Stimulated activated CD4-positive, alpha-beta T cell treated with anti-CD3 and anti-CD28 coated beads, TNF-alpha, amount 100 ng/mL, for 24 hours (primary cell): ENCODE results near the gene CDC123.
"Not testable (repeated sequence)": the region's sequence is repeated elsewhere in the genome, so short reads cannot be mapped to it uniquely, and the experiment has no call there.

Experiments used
- DNase-seq, 3 experiments: peaks; one replicate each; pipeline ENCODE4 v3.0.0-alpha.2; 2020; ENCODE audit warnings: low read depth in 3 of 3

Gene CDC123

DNA sequence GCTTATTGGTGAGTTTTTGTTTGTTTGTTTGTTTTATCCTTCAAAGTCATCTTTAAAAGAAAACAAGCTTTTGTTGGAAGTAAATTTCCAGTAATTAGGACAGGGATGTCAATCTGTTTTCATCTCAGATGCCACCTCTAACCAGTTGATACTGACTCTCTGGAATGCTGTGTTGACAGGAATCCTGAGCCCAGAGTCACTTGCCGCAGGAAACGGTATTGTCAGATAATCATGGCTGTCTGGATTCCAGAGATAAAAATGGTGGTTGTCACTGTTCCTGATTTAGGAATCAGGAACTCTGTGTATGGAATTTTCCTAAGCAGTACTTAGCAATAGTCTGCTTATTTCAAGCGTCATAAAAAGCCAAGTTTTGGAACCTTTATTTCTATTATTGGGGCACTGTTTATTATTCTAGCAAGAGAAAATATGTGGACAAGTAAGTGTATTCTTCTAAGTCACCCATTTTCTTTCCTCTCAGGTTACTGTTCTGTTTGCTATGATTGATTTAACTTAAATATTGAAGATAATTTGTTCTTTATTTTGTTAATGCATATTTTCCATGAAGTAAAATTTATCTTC lies 39.2 kb downstream of the CDC123 start:
- no peak for DNase-seq

DNA sequence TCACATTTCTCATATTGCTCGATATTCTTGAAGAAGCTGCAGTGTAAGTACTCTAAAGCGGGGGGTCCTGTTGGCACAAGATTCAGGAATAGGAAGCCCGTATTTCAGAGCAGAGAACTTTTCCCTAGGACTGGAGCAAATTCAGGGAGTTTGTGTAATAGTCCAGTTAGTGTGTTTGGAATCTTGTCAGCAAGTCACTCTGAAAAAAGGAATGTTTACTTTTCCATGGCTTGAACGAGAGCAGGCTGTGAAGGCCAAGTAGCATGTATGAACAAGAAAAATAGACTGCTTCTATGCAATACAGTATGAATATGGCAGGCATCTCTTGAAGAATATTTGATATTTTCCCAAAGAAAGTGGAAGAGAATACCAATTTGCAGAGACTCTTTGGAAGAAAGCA lies 39.8 kb downstream of the CDC123 start:
- no peak for DNase-seq

DNA sequence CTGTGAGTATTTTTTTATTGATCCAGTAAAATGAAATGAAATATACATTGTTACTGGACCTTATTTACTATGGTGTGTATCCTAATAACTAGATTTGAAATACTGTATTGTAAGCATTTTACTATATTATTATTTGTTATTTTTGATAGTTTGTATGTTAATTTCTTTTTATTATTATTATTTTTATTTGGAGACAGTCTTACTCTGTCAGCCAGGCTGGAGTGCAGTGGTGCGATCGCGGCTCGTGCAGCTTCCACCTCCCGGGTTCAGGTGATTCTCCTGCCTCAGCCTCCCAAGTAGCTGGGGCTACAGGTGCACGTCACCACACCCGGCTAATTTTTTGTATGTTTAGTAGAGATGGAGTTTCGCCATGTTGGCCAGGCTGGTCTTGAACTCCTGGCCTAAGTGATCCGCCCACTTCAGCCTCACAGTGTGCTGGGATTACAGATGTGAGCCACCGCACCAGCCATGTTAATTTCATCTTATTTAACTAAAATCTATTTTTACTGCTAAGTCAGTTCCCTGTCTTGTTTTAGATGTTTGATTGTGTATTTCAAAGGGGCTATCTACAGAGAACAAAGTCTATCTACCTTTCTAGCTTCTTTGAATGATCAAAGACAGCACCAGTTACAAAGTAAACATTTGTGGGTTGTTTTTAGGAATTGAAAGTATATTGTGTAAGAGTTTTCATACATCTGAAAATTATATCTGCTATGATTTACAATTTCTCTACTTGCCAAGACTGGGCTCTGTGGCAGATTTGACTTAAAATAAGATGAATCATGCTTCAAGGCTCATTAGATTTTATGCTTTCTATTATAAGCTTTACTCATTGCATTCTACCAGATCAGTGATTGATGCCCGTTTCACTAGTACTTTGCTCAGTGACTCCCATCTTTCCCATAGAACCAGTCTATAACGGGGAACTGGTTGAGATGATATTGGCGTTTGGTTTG lies 41.6 kb downstream of the CDC123 start:
- no peak for DNase-seq

DNA sequence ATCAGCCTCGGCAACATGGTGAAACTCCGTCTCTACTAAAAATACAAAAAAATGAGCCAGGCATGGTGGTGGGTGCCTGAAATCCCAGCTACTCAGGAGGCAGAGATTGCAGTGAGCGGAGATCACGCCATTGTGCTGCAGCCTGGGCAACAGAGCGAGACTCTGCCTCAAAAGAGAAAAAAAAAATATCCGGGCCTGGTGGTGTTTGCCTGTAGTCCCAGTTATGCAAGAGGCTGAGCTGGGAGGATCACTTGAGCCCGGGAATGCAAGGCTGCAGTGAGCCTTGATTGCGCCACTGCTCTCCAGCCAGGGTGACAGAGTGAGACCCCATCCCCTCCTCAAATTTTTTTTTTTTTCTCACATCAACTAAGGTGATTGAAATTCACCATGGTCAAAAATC lies 42.8 kb downstream of the CDC123 start:
- DNase-seq = no peak

DNA sequence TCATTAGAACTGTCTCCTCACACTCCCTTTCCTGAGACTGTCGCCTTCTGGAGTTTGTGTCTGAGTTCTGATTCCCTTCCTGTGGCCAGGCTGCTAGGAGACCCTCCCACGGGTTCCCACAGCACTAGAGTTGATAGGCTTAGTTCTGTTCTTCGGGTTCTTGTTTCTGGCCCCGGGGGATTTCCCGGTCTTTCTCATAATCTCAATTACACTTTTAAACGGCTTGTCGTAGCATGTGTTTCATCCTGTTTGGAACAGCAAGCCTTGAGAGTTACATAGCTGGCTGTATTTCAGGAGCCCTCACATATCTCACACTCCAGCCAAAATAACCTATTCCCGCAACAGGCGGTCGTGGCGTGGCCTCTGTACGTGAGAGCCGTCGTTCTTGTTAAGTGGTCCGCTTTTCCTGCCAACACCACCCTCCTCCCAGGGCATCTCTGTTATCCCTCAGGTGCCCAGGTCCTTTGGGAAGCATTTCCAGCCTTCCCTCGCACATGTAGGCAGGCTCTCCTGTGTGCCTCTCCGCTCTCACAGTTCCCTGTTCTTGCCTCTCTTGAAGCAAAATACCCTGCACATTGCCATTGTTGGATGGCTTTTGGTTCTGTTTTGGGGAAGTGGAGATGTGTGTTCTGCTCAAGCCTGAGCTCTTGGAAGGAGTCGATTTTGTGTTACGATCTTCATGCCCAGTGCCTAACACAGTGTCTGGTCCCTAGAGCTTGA lies 46.0 kb downstream of the CDC123 start:
- peak; percentile 14 to 63 (median 46) for DNase-seq

DNA sequence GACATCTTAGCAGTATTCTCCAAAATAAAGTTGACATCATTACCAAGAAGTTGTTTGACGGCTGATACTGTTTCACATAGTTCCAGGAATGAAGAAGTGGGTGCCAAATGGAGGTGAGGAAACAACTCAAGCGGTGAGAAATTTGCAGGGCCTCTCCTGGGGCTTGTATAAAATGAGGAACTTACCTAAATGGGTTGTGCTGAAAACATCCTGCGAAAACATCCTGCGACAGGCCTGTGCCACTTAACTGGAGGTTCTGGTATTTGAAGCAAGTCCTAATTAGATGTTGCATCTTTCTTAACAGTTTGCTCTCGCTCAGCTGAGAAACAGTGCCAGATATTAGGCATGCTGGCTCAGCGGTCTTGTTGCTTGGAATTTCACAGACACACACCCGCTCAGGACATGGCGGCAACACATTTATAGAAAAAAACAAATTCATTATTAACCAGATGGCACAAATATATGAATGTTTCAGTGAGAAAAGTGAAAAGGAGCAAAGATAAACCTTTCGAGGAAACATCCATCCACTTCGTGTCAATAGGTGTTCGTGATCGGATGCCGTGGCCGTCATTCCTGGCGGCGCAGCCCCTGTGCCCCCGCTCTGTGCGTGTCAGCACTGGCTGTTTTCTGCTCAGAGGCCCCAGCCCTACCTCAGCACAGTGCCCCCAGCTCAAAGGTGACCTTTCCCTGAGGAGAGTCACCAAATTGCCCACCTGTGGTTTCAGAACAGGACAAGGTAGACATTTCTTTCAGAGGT lies 48.1 kb downstream of the CDC123 start:
- no peak for DNase-seq

DNA sequence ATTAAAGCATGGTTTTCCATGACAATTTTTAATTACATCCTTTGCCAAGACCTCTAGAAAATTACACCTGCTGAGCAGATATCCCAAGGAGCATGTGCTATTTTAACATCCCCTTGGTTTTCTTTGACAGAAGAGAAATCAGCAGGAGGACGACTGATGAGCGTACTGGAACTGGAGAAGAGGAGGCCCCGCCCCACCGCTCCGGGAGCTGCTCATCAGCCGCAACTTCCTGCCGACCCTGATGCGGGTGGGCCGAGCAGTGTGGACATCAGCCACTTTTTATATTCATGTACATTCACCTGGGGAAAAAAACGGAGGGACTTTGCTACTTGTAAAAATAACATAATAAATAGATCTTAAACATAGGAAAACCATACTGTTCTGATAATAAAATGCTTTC lies 54.2 kb downstream of the CDC123 start:
- DNase-seq = no peak

DNA sequence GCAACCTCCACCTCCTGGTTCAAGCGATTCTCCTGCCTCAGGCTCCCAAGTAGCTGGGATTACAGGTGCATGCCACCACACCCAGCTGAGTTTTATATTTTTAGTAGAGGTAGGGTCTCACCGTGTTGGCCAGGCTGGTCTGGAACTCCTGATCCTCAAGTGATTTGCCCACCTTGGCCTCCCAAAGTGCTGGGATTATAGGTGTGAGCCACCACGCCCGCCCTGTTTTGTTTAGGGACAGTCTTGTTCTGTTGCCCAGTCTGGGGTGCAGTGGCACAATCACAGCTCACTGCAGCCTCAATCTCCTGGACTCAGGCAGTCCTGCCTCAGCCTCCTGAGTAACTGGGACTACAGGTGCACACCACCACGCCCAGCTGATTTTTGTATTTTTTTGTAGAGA lies 54.7 kb downstream of the CDC123 start:
- not testable (repeated sequence) for DNase-seq

DNA sequence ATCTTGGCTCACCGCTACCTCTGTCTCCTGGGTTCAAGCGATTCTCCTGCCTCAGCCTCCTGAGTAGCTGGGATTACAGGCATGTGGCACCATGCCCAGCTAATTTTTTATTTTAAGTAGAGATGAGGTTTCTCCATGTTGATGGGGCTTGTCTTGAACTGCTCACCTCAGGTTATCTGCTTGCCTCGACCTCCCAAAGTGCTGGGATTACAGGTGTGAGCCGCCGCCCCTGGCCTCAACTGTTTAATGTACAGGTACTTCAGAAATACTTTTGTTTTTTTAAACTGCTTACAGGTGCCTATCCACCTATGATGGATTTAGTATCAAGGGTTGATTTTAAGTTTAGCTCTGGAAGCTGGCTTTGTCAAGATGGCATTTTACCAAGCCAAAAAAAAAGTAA lies 55.6 kb downstream of the CDC123 start:
- no peak for DNase-seq

DNA sequence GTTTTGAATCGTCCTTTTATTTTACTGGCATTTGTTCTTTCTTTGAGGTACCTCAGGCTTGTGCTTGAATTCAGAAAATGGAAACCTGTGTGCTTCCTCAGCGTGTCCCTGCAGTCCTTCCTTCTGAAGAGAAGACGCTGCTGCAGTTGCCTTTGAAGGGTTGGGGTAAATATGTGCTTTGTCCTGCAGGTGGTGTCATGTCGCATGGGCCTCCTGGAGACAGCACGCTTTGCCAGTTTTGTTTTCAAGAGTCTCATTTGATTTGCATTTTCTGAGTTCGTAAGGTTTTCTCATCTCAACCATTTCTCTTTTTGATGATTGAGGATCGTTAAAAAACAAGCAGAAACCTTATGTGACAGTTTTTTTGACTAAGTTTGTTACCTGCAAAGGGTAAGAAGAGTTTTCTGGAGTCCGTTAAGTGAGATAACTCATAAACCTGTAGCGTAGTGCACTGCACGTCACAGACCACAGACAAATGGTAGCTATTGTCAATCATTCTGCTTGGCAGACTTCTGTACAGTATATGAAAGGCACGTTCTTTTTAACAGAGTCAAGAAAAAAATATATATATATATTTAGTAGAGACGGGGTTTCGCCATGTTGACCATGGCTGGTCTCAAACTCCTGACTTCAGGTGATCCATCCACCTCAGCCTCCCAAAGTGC lies 57.0 kb downstream of the CDC123 start:
- no peak for DNase-seq

DNA sequence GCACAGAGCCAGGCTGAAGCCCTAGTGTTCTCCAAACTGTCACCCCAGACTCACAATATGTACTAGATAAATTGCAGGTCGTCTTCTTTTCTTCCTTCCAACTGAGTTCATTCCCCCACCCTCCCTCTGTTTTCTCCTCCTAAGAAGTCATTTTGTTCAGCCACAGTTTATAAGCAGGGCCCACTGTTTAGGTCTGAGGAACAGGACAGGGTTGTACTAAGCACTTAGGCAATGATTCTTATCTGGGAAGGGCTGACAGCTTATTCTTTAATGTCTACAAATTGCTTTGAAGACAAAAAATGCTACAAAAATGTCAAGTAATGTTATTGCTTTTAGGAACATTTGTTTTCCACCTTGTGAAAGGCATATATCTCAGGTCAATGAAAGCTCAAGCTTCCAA lies 59.1 kb downstream of the CDC123 start:
- no peak for DNase-seq

DNA sequence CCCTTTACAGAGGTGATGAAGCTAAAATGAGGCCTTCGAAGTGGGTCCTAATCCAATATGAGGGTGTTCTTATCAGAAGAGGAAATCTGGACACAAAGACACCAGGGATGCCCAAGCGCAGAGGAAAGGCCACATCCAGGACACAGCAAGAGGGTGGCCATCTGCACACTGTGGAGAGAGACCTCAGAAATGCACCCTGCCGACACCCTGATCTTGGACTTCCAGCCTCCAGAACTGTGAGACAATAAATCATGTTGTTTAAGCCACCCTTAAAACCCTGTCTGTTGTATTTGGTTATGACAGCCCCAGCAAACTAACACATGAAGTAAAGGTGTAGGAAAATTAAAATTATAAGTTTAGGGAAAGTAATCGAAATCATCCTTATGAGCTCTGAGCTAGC lies 64.0 kb downstream of the CDC123 start:
- no peak for DNase-seq

DNA sequence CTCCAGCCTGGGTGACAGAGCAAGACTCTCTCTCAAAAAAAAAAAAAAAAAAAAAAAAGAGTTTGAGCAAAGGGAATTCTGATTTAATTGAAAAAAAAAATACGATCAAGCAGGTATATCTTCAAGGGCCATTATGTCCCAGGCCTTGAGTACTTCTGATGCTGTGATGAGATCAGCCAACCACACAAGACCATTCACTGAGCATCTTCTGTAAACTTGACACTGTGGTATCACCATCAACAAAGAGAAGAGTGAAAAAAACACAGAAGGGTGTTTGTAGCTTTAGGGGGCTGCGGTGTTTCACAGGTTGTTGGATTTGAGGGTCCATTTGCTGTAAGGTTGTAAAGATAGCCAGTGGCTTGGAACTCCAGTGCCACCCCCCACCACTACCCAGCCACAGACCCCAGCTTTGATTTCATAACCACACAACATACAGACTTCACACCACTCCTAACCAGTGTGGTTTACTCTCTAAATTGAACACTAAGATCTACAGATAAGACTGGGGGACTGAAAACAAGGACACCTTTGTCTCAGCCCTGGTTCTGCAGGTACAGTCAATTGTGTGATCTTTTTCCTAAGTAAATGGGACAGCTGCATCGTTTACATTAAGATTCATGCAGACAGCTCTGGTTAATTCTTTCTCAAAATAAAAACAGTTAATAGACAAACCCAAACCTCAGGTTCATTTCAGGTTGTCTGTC lies 66.4 kb downstream of the CDC123 start:
- DNase-seq = no peak

DNA sequence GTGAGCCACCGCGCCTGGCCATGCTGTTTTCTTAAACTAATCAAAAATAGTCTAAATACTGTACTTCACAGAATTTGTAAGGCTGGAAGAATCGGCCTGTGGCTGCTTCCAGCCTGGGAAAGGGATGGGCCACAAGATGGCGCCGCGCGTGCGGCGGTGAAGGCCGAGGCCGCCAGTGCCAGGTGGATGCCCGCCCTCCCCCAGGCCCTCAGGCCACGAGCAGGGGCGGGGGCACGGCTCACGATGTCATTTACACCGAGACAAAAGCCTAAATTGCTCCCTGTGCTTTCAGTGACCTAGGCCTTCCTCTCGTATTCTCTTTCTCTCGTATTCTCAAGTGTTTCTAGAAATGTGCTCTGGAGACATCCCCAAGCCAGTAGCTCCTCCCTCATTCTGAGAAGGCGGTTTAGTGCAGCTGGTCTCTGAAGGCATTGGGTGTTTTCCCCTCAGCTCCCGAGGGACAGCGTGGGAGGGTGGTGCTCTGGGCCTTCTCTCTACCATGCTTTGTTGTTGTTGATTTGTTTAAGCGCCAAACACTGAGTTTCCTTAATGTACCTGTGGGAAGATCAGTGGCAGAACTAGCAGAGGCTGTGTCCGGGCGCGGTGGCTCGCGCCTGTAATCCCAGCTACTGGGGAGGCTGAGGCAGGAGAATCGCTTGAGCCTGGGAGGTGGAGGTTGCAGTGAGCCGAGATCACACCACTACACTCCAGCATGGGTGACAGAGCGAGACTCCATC lies 68.4 kb downstream of the CDC123 start:
- DNase-seq = peak; percentile 45 to 71 (median 50)

DNA sequence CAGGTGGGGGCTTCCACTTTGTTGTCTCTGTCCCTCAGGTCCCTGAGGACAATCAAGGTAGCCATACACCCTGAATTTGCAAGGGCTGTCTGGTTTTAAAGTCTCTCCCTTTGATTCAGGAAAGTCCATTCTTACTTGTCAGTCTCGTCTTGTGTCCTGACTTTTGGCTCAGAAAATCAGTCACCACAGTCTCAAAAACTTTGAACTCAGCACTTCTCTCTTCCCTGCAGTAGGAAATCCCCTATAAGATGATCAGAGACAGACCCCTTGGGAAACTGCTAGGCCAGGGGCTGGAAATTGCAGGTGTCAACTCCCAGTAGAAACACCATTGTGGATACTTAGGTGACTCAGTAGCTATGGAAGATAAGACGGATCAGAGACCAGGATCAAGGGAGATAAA lies 73.1 kb downstream of the CDC123 start:
- DNase-seq = no peak

DNA sequence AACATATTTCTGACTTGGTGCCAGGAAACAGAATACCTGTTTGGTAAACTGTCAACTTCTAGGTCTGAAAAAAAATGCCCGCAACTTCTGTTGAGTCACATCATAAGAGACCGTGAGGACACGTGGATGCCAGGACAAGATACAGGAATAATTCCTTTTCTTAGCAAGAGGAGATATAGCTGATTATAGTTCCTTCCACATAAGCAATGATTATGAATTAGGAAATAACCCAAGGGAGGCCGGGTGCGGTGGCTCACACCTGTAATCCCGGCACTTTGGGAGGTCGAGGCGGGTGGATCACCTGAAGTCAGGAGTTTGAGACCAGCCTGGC lies 75.2 kb downstream of the CDC123 start:
- no peak for DNase-seq

DNA sequence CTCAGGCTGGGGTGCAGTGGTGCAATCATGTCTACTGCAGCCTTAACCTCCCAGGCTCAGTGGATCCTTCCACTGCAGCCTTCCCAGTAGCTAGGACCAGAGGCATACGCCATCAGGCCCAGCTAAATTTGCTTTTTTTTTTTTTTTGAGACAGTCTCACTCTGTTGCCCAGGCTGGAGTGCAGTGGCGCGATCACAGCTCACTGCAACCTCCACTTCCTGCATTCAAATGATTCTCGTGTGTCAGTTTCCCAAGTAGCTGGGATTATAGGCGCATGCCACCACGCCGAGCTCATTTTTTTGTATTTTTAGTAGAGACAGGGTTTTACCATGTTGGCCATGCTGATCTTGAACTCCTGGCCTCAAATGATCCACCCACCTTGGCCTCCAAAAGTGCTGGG lies 81.9 kb downstream of the CDC123 start:
- not testable (repeated sequence) for DNase-seq

DNA sequence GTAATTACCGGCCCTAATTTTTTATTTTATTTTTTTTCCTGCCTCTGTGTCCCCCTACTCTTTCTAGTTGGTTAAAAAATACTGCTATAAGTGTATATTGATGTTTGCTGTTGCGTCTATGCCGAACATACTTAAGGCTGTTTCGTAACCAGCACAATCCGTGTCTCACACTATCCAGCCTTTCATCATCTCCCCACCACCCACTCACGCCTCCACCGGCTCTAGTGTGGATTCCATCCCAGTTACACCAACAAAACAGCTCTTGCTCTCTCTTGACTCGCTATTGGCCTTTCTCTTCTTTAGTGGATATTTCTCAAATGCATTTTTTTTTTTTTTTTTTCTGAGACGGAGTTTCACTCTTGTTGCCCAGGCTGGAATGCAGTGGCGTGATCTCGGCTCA lies 83.3 kb downstream of the CDC123 start:
- DNase-seq = no peak

DNA sequence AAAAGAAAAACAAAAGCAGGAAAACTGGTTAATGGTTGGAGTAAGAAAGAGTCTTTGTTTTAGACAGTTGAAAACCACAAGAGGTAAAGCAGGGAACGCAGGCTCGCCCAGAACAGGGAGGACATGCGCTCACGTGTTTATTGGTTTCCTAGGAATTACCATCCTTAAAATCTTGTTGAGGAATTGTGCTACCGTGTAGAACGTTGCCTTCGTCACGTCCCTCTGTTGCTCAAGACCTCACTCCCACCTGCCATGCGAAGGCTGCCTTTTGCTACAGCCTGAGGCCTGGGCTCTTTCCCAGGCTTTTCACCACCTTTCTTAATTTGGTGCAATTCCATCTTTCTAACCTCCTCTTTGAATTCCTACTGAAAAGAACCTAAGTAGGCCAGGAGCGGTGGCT lies 91.8 kb downstream of the CDC123 start:
- no peak for DNase-seq

DNA sequence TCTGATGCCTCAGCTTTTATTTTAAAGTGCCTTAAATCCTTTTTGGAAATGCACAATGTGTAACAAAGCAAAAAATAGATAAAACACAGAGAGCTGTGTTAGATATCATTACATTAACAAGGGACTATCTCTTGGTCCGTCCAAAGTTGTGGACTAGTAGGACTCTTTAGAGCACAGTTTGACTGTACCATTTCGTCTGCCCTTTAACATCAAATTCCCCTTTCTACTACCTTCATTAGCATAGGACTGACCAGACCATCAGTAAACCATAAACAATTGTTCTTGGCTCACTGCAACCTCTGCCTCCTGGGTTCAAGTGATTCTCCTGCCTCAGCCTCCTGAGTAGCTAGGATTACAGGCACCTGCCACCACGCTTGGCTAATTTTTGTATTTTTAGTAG lies 101.8 kb downstream of the CDC123 start:
- not testable (repeated sequence) for DNase-seq
